Muscle of leg (tissue), 11 donors: Measurements from ENCODE around the gene TRMO. TPM values are rescaled to one million over a fixed set of nuclear protein-coding genes. Genes with fewer than 3 reads are reported as not detected.
"Not testable (repeated sequence)": the region's sequence is repeated elsewhere in the genome, so short reads cannot be mapped to it uniquely, and the experiment has no call there.

Source experiments
- DNase-seq: peaks from one replicate; pipeline ENCODE4 v3.0.0; 2013
- H3K27ac ChIP-seq: one replicate; pipeline ENCODE4 v1.5.1; 2013; ENCODE audit warnings: mild to moderate bottlenecking, low read length, control low read depth
- H3K27me3 ChIP-seq: one replicate; pipeline ENCODE4 v1.6.1; 2013; ENCODE audit warnings: low read length; ENCODE audit not compliant: control insufficient read depth, insufficient read depth
- H3K36me3 ChIP-seq: one replicate; pipeline ENCODE4 v1.6.1; 2013; ENCODE audit warnings: low read length; ENCODE audit not compliant: control insufficient read depth, insufficient read depth
- H3K4me1 ChIP-seq: one replicate; pipeline ENCODE4 v1.6.1; 2013; ENCODE audit warnings: low read length; ENCODE audit not compliant: control insufficient read depth, insufficient read depth
- H3K4me3 ChIP-seq: one replicate; pipeline ENCODE4 v1.5.1; 2013; ENCODE audit warnings: low read length, control low read depth
- H3K9me3 ChIP-seq: replicated peaks from 2 replicates; pipeline ENCODE4 v1.6.1; 2013; ENCODE audit warnings: low read depth, low read length; ENCODE audit not compliant: control insufficient read depth
- WGBS: methylation state at CpG from one replicate; pipeline ENCODE4 v1.1.5; 2013; ENCODE audit warnings: missing lambda C conversion rate; ENCODE audit not compliant: insufficient coverage; 5-methylcytosine and 5-hydroxymethylcytosine counted together
- polyA plus RNA-seq, 8 donors: library from polyadenylated mRNA; unstranded; fragments of 120-200 nt; gene quantifications; one replicate each; pipeline versions ENCODE4 v1.2.1 to v1.2.3, GENCODE V29; 2013; ENCODE audit warnings: inconsistent platforms in 1 of 8, low replicate concordance in 1 of 8; ENCODE audit not compliant: insufficient read length in 8 of 8, insufficient read depth in 1 of 8
- total RNA-seq: library from RNA; stranded (reverse); fragments of 120-200 nt; gene quantifications from one replicate; pipeline ENCODE4 v1.2.4, GENCODE V29; 2013

TRMO gene
- total and polyA plus RNA-seq, 9 donors: 8.4 to 12.7 (median 10.6) TPM

GRCh38 chr9:97960678-97961328, 38.5 kb upstream of the TRMO start:
- H3K36me3 ChIP-seq, DNase-seq, H3K27ac ChIP-seq, H3K9me3 ChIP-seq, H3K4me3 ChIP-seq, H3K4me1 ChIP-seq, H3K27me3 ChIP-seq: not testable (repeated sequence)
- WGBS: 70% methylated on average over 5 of the region's 9 CpGs

DNA sequence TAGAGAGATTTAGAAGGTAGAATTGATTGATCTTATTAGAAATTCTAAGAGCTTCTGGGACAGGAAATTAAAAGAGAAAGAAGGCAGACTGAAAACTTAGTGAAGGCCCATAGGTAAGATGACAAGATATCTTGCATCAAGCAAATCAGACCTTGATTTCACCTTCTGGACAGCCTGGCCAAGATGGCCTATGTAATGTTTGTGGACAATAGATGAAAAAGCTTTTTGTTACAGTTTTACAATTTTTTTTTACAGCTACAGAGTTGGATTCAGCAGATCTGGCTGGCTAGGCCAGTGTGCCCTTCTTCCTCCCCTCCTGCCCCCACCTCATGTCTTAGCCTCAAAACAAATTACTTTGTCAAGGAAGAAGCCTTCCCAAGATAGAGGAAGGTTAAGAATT, 37.3 kb upstream of the TRMO start:
- Histone ChIP-seq H3K27me3 (no peaks in the 10 kb centered on the region), H3K36me3 (no peaks in the 10 kb centered on the region), H3K4me3 (no peak overlapping the region), H3K27ac (no peak overlapping the region), H3K4me1 (no peaks in the 10 kb centered on the region), H3K9me3 (no peaks in the 10 kb centered on the region)
- DNase-seq: no peak

DNA sequence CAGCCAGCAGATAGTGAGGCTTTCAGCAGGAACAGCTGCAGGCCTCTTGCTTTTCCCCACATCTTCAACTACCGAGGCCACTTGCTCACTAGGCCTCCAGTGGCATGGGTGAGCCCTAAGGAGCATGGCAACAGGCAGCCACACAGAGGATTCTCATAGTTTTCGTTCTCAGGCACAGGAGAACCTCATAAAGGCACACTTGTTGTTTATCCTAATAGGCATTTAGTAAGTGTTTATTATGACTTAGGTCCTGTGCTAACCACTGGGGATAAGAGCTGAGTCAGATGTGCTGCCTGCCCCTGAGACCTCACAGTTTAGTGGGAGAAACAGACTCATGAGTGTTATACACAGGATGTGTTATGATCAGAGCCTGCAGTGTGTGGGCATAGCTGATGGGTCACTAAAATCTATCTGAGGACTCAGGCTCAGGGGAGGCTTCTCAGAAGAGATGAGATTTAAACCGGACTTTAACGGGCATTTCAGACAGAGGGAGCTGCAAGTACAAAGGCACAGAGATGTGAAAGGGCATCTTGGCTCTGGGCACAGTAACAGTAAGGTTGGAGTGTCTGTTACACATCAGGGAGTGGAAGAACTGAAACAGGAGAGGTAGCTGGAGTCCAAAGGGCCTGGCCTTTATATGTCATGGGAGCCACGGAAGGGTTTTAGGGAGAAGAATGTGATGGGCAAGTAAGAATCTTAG, 36.7 kb upstream of the TRMO start:
- no peak overlapping the region for H3K4me3 ChIP-seq
- DNase-seq: no peak
- H3K9me3 ChIP-seq: no peaks in the 10 kb centered on the region
- no peaks in the 10 kb centered on the region for H3K27me3 ChIP-seq
- H3K36me3 ChIP-seq: no peaks in the 10 kb centered on the region
- H3K27ac ChIP-seq: no peak overlapping the region
- no peaks in the 10 kb centered on the region for H3K4me1 ChIP-seq
- WGBS: 40% methylated on average over 5 of the region's 5 CpGs

DNA sequence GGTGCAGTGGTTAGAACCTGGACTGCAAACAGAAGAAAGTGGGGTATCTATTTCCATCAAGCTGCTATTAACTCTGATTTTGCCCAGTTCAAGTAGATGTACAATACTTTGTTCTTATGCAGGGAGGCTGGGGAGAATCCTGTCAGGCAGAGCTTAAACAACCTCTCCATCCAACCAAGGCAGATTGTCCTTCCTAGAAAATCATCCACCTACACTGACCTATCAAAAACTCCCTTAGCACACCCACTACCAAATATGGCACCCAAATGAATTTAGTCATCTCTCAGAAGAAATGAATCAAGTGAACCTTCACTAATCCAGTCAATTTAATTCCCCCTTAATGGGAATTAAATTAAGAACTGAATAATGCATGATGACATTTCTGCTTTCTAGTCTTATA, 34.0 kb upstream of the TRMO start:
- Histone ChIP-seq H3K36me3 (no peaks in the 10 kb centered on the region), H3K4me3 (no peak overlapping the region), H3K9me3 (no peaks in the 10 kb centered on the region), H3K4me1 (no peaks in the 10 kb centered on the region), H3K27ac (no peak overlapping the region), H3K27me3 (no peaks in the 10 kb centered on the region)
- DNase-seq: no peak

DNA sequence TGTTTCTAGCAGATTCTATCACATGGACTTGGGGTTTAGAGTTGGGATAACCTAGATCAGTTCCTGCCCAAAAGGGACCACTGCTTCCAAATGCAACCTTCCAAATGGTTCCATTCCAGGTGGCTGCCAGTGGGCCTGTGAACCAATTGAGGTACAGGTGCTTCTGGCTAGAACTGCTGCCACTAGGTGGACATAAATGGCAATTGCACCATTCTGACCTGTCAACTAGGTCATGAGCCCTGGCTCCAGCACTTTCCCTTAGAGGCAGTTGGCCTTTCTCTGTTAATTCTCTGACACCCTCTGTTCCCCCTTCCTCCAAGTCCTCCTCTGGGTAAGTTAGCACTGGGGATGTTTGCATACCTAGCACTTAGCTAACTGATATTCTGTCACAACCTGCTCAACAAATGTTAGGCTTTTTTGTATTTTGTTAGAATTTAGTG, 32.3 kb upstream of the TRMO start:
- Histone ChIP-seq H3K27ac (no peak overlapping the region), H3K9me3 (no peaks in the 10 kb centered on the region), H3K4me1 (no peaks in the 10 kb centered on the region), H3K4me3 (no peak overlapping the region), H3K36me3 (no peaks in the 10 kb centered on the region), H3K27me3 (peaks cover 2% of the 10 kb centered on the region)
- no peak for DNase-seq

GRCh38 chr9:97950873-97951272, 28.6 kb upstream of the TRMO start:
- H3K4me3 ChIP-seq, H3K9me3 ChIP-seq, H3K4me1 ChIP-seq, H3K27ac ChIP-seq, H3K27me3 ChIP-seq, H3K36me3 ChIP-seq, DNase-seq: not testable (repeated sequence)
- 65% methylated on average over 5 of the region's 5 CpGs for WGBS

DNA sequence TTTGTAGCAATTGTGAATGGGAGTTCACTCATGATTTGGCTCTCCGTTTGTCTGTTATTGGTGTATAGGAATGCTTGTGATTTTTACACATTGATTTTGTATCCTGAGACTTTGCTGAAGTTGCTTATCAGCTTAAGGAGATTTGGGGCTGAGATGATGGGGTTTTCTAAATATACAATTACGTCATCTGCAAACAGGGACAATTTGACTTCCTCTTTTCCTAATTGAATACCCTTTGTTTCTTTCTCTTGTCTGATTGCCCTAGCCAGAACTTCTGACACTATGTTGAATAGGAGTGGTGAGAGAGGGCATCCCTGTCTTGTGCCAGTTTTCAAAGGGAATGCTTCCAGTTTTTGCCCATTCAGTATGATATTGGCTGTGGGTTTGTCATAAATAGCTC, 24.8 kb upstream of the TRMO start:
- H3K27me3 ChIP-seq, DNase-seq, H3K27ac ChIP-seq, H3K4me1 ChIP-seq, H3K4me3 ChIP-seq, H3K36me3 ChIP-seq, H3K9me3 ChIP-seq: not testable (repeated sequence)
- WGBS: no CpG with 5 or more reads among the region's 2 CpGs

DNA sequence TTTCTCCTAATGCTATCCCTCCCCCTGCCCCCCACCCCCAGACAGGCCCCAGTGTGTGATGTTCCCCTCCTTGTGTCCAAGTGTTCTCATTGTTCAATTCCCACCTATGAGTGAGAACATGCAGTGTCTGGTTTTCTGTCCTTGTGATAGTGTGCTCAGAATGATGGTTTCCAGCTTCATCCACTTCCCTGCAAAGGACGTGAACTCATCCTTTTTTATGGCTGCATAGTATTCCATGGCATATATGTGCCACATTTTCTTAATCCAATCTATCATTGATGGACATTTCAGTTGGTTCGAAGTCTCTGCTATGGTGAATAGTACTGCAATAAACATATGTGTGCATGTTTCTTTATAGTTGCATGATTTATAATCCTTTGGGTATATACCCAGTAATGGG, 23.2 kb upstream of the TRMO start:
- not testable (repeated sequence) for H3K27me3 ChIP-seq, H3K27ac ChIP-seq, H3K4me3 ChIP-seq, H3K36me3 ChIP-seq, H3K4me1 ChIP-seq, DNase-seq, H3K9me3 ChIP-seq
- no CpG with 5 or more reads among the region's 2 CpGs for WGBS

- Histone ChIP-seq H3K4me3 (no peak overlapping the region), H3K9me3 (no peaks in the 10 kb centered on the region), H3K36me3 (no peaks in the 10 kb centered on the region), H3K4me1 (no peaks in the 10 kb centered on the region), H3K27ac (no peak overlapping the region), H3K27me3 (peaks cover 4% of the 10 kb centered on the region)
- no peak for DNase-seq
- 71% methylated on average over 1 of the region's 3 CpGs for WGBS
These were observed 22.3 kb upstream of the TRMO start for GRCh38 chr9:97944612-97945011.

- Histone ChIP-seq H3K4me3 (no peak overlapping the region), H3K36me3 (no peaks in the 10 kb centered on the region), H3K4me1 (no peaks in the 10 kb centered on the region), H3K9me3 (no peaks in the 10 kb centered on the region), H3K27ac (no peak overlapping the region), H3K27me3 (peaks cover 5% of the 10 kb centered on the region)
- no peak for DNase-seq
These were observed 21.1 kb upstream of the TRMO start for GRCh38 chr9:97943308-97943855.

DNA sequence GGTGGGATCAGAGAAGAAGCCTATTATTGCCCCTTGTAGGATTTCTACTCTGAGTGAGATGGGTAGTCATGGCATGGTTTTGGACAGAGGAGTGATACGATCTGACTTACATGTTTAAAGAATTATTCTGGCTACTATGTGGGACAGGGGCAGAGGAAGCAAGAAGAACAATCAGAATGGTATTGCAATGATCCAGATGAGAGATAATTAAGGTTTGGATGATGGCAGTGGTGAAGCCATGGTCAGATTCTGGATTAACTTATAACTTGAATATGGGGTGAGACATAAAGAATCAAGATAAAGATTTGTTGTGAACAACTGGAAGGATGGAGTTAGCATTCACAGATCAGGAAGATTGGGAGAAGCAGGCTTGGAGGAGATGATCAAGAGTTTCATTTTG, 19.0 kb upstream of the TRMO start:
- Histone ChIP-seq H3K27me3 (peaks cover 8% of the 10 kb centered on the region), H3K9me3 (no peaks in the 10 kb centered on the region), H3K4me1 (no peaks in the 10 kb centered on the region), H3K27ac (no peak overlapping the region), H3K36me3 (no peaks in the 10 kb centered on the region), H3K4me3 (no peak overlapping the region)
- 75% methylated on average over 1 of the region's 1 CpG for WGBS
- DNase-seq: no peak
